Measurements from ENCODE around the gene RRM1.

RRM1 gene

GRCh38 chr11:4086575-4087353 is 7.8 kb upstream of the RRM1 start:
- DNase-seq = no peak
- Histone ChIP-seq H3K36me3 (no peaks in the 10 kb centered on the region), H3K27me3 (no peaks in the 10 kb centered on the region), H3K9me3 (no peaks in the 10 kb centered on the region), H3K4me1 (no peaks in the 10 kb centered on the region), H3K4me3 (ENCODE audit: low read depth, low read length) (no peak overlapping the region)
- no peak for TF ChIP-seq CTCF (IDR thresholded peaks at IDR 0.05; ENCODE audit: low read depth, low read length)

- Histone ChIP-seq H3K4me3 (ENCODE audit: low read depth, low read length) (no peak overlapping the region), H3K36me3 (no peaks in the 10 kb centered on the region)
- no peak for DNase-seq
Measured at GRCh38 chr11:4087551-4087950, 7.0 kb upstream of the RRM1 start.

GRCh38 chr11:4090258-4090657 is 4.3 kb upstream of the RRM1 start:
- no peaks in the 10 kb centered on the region for H3K4me1 ChIP-seq
- H3K9me3 ChIP-seq = no peaks in the 10 kb centered on the region
- H3K36me3 ChIP-seq = no peaks in the 10 kb centered on the region
- TF ChIP-seq CTCF (IDR thresholded peaks at IDR 0.05; ENCODE audit: low read depth, low read length) = no peak
- H3K4me3 ChIP-seq (ENCODE audit: low read depth, low read length) = no peak overlapping the region
- H3K27me3 ChIP-seq = no peaks in the 10 kb centered on the region
- DNase-seq = no peak

More at GRCh38 chr11:4087551-4087950, 7.0 kb upstream of the RRM1 start:
- H3K27me3 ChIP-seq = no peaks in the 10 kb centered on the region
- TF ChIP-seq CTCF (IDR thresholded peaks at IDR 0.05; ENCODE audit: low read depth, low read length) = no peak
- H3K4me1 ChIP-seq = no peaks in the 10 kb centered on the region
- no peaks in the 10 kb centered on the region for H3K9me3 ChIP-seq

- Histone ChIP-seq H3K9me3 (no peaks in the 10 kb centered on the region), H3K36me3 (no peaks in the 10 kb centered on the region), H3K4me3 (ENCODE audit: low read depth, low read length) (no peak overlapping the region), H3K27me3 (no peaks in the 10 kb centered on the region), H3K4me1 (no peaks in the 10 kb centered on the region)
- no peak for TF ChIP-seq CTCF (IDR thresholded peaks at IDR 0.05; ENCODE audit: low read depth, low read length)
- DNase-seq = no peak
Measured at GRCh38 chr11:4092026-4092425, 2.6 kb upstream of the RRM1 start.

- no peaks in the 10 kb centered on the region for H3K9me3 ChIP-seq
- TF ChIP-seq CTCF (IDR thresholded peaks at IDR 0.05; ENCODE audit: low read depth, low read length) = no peak
- no peaks in the 10 kb centered on the region for H3K4me1 ChIP-seq
- H3K27me3 ChIP-seq = no peaks in the 10 kb centered on the region
- no peak for DNase-seq
- no peaks in the 10 kb centered on the region for H3K36me3 ChIP-seq
- H3K4me3 ChIP-seq (ENCODE audit: low read depth, low read length) = peak overlapping the region; percentile 82
Measured at GRCh38 chr11:4093519-4094347, 866 bp upstream of the RRM1 start.

All from BE2C (cell line).